D721Med (cell line): ENCODE data around the gene NTHL1.

ENCODE experiments used
- DNase-seq: peaks from one replicate; pipeline ENCODE4 v3.0.0; 2011; ENCODE audit warnings: low spot score; ENCODE audit not compliant: insufficient read length
- FAIRE-seq: peaks from 2 replicates; lab custom pipeline; 2011; peaks lifted over from hg19 to GRCh38; lab: Jason Lieb, UNC
- CTCF ChIP-seq: IDR thresholded peaks from 2 replicates; pipeline ENCODE4 v1.5.1; 2012; ENCODE audit warnings: mild to moderate bottlenecking, control low read depth; ENCODE audit not compliant: insufficient read depth; ENCODE audit errors: missing control alignments

NTHL1 gene

GRCh38 chr16:2072926-2073325 is 25.3 kb upstream of the NTHL1 start:
- TF ChIP-seq CTCF, result no peak
- FAIRE-seq (no peak), DNase-seq (no peak)

GRCh38 chr16:2071454-2072202 is 24.0 kb upstream of the NTHL1 start:
- no peak for FAIRE-seq
- TF ChIP-seq CTCF, result no peak
- DNase-seq, result no peak

DNA sequence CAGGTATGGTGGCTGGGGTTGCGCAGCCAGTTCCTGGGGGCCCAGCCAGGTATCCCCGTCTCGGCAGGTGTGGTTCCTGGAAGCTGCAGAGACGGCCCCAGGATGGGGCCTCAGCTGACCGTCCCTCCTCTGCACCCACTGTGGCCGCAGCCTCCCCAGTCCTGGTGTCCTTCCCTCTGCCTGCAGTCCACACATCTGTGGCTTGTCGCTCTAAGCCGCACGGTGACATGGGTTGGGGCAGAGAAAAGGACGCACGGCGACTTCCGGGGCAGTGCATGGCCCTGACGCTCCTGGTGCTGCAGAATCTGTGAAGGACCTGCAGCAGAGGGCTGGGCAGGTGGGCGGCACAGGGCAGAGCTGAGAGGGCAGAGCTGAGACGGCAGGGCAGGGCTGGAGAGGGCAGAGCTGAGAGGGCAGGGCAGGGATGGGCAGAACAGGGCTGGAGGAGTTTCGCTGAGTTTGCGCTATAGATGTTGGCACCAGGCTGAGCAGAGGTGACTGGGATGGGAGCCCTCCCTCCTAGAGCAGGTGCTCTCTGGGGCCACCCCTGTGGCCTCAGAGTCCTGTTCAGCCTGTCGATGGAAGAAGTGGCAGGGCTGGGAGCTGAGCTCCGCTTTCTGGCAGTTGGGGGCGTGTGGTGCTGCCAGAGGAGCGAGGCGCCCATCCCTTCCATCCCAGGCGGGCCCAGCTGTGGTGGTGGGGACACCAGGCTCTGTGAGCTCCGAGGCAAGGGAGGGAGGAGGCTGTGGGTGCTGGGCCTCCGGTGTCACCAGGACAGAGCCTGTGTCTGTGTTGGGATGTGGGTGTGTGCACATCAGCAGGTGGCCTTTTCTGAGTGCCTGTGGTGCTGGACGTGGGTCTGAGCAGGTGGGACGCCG is 23.2 kb upstream of the NTHL1 start:
- DNase-seq (no peak), FAIRE-seq (no peak)
- no peak for TF ChIP-seq CTCF

DNA sequence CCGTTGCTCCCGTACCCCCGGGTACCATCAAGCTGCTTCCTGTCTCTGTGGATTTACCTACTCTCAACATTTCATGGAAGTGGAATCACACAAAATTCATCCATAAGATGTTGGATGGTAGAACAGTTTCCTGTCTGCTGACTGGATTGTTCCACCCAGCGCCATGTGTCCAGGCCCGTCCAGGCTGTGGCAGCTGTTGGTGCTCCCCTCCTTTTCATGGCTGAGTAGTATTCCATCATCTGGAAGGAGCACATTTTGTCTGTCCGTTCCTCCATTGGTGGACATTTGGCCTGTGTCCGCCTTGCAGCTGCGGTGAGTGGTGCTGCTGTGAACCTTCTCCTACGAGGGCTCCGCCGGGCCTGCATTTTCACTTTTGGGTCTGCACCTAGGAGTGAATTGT is 18.5 kb upstream of the NTHL1 start:
- FAIRE-seq (no peak), DNase-seq (no peak)
- no peak for TF ChIP-seq CTCF

- FAIRE-seq, result no peak
Observed at GRCh38 chr16:2064368-2064945, 16.8 kb upstream of the NTHL1 start.

GRCh38 chr16:2063861-2064260 is 16.2 kb upstream of the NTHL1 start:
- DNase-seq (no peak), FAIRE-seq (no peak)
- TF ChIP-seq CTCF, result no peak

More at GRCh38 chr16:2064368-2064945, 16.8 kb upstream of the NTHL1 start:
- no peak for DNase-seq
- TF ChIP-seq CTCF, result no peak

GRCh38 chr16:2062801-2063200 is 15.2 kb upstream of the NTHL1 start:
- DNase-seq, result no peak
- no peak for TF ChIP-seq CTCF
- no peak for FAIRE-seq
